K562 (cell line): ENCODE results near the gene GOLGA2. TPM values are rescaled to one million over a fixed set of nuclear protein-coding genes. Genes with fewer than 3 reads are reported as not detected.
A peak's percentile ranks its signal among the peaks of the same experiment; 100 is the strongest.

Experiments
- ATAC-seq: fragments of 200-7000 bp; cut with Tn5 transposase; 3 replicates; pipeline ENCODE4 v1.9.1; 2020; ENCODE audit warnings: moderate library complexity
- BruUV-seq: library from RNA; stranded (reverse); fragments of 400-500 nt; replicated peaks from 2 replicates; lab custom pipeline; 2021; lab: Mats Ljungman, UMichigan
- CTCF ChIA-PET: fragments of 300-600 bp; formaldehyde crosslinking; extraction: SDS; loops from one replicate; lab custom pipeline; 2021; ENCODE audit warnings: low intra/inter-chr PET ratio; lab: Yijun Ruan, JAX
- POLR2A ChIA-PET: fragments of 300-600, 350-650 bp; sonication (Branson Sonifier 250); formaldehyde crosslinking; extraction: SDS; loops from one replicate; lab custom pipeline; 2021; ENCODE audit warnings: antibody characterized with exemption, inconsistent platforms; lab: Yijun Ruan, JAX
- DNase-seq, 4 experiments: peaks; one replicate each; pipeline versions ENCODE4 v3.0.0 to v3.0.0-alpha.2; 2011 to 2018; ENCODE audit warnings: low spot score in 3 of 4, mixed read lengths in 3 of 4; ENCODE audit errors: extremely low read depth in 1 of 4
- FAIRE-seq: peaks from 2 replicates; lab custom pipeline; 2011; peaks lifted over from hg19 to GRCh38; lab: Jason Lieb, UNC
- H2AFZ ChIP-seq: 2 replicates; pipeline ENCODE4 v1.6.0; 2011; ENCODE audit warnings: low read depth, low read length, control low read depth, inconsistent platforms
- H3K27ac ChIP-seq: fragments of 200-600 bp; 3 replicates; pipeline ENCODE4 v1.8.0; 2011; ENCODE audit warnings: low read depth, mild to moderate bottlenecking, control low read depth, inconsistent platforms, low read length, moderate library complexity, mixed read lengths; ENCODE audit errors: extremely low read depth
- H3K27me3 ChIP-seq, 2 experiments: fragments of 300-600 bp in 1 of 2; 2 replicates in 1 of 2; 3 replicates in 1 of 2; pipeline versions ENCODE4 v1.6.0 to v1.8.0; 2011; ENCODE audit warnings: inconsistent platforms in 2 of 2, low read length in 2 of 2, mild to moderate bottlenecking in 1 of 2, mixed read lengths in 1 of 2, moderate library complexity in 1 of 2; ENCODE audit not compliant: control insufficient read depth in 2 of 2, insufficient read depth in 2 of 2
- H3K36me3 ChIP-seq: fragments of 300-600 bp; 3 replicates; pipeline ENCODE4 v1.8.0; 2011; ENCODE audit warnings: mild to moderate bottlenecking, low read length, inconsistent platforms; ENCODE audit not compliant: control insufficient read depth, insufficient read depth
- H3K4me1 ChIP-seq, 2 experiments: fragments of 200-600 bp in 1 of 2; replicated peaks in 1 of 2; 2 replicates in 1 of 2; 3 replicates in 1 of 2; pipeline versions ENCODE4 v1.5.1 to v1.8.0; 2011; ENCODE audit warnings: inconsistent platforms in 2 of 2, low read length in 2 of 2, mild to moderate bottlenecking in 1 of 2, mixed read lengths in 1 of 2, moderate library complexity in 1 of 2; ENCODE audit not compliant: control insufficient read depth in 2 of 2, insufficient read depth in 2 of 2
- H3K4me2 ChIP-seq: 2 replicates; pipeline ENCODE4 v1.6.1; 2011; ENCODE audit warnings: low read length, control low read depth, inconsistent platforms, mixed read lengths; ENCODE audit not compliant: insufficient read depth
- H3K4me3 ChIP-seq: fragments of 200-600 bp; sonication (generic), shearing (Covaris generic); 2 replicates; pipeline ENCODE4 v1.5.1; 2016; ENCODE audit warnings: control low read depth, inconsistent platforms
- H3K79me2 ChIP-seq: fragments of 200-600 bp; 3 replicates; pipeline ENCODE4 v1.8.0; 2011; ENCODE audit warnings: low read length, inconsistent platforms; ENCODE audit not compliant: control insufficient read depth, insufficient read depth
- H3K9ac ChIP-seq, 2 experiments: 2 replicates each; pipeline versions ENCODE4 v1.6.0 to v1.6.1; 2011; ENCODE audit warnings: low read depth in 2 of 2, low read length in 2 of 2, control low read depth in 1 of 2, inconsistent platforms in 1 of 2, mild to moderate bottlenecking in 1 of 2, mixed read lengths in 1 of 2; ENCODE audit not compliant: insufficient read depth in 1 of 2
- H3K9me1 ChIP-seq: one replicate; pipeline ENCODE4 v1.6.0; 2011; ENCODE audit warnings: inconsistent platforms, mild to moderate bottlenecking, low read length, moderate library complexity; ENCODE audit not compliant: control insufficient read depth, insufficient read depth
- H3K9me3 ChIP-seq: replicated peaks from 2 replicates; pipeline ENCODE4 v1.5.1; 2011; ENCODE audit warnings: low read depth, low read length, inconsistent platforms; ENCODE audit not compliant: control insufficient read depth, insufficient read depth
- H4K20me1 ChIP-seq: replicated peaks from 2 replicates; pipeline ENCODE4 v1.6.1; 2011; ENCODE audit warnings: low read length, inconsistent platforms, mixed read lengths; ENCODE audit not compliant: control insufficient read depth, insufficient read depth
- ATF7 ChIP-seq: fragments of 450-650 bp; IDR thresholded peaks from 2 replicates; pipeline ENCODE4 v1.7.1; 2014; ENCODE audit warnings: mild to moderate bottlenecking, moderate library complexity
- BHLHE40 ChIP-seq: IDR thresholded peaks from 2 replicates; pipeline ENCODE4 v1.6.1; 2011; ENCODE audit warnings: low read length, improper control_type of control experiment
- EWSR1 ChIP-seq: fragments of 450-650 bp; IDR thresholded peaks from 2 replicates; pipeline ENCODE4 v1.6.1; 2018; ENCODE audit warnings: borderline replicate concordance, mild to moderate bottlenecking, low read depth, moderate library complexity; ENCODE audit not compliant: partially characterized antibody
- FOXJ3 ChIP-seq: sonication (generic); formaldehyde crosslinking; IDR thresholded peaks from 2 replicates; pipeline ENCODE4 v1.4.0; 2020; ENCODE audit warnings: mild to moderate bottlenecking, missing genetic modification reagents
- HMG20B ChIP-seq: fragments of 250-450 bp; sonication (Bioruptor Pico); IDR thresholded peaks from 2 replicates; pipeline ENCODE4 v1.5.0; 2021; ENCODE audit warnings: mild to moderate bottlenecking
- RBM15 ChIP-seq: fragments of 200-400 bp; formaldehyde crosslinking; IDR thresholded peaks from 2 replicates; pipeline ENCODE4 v1.6.1; 2018; ENCODE audit warnings: mild to moderate bottlenecking, low read length, moderate library complexity; ENCODE audit not compliant: insufficient read depth
- SAP30 ChIP-seq: fragments of 200-600 bp; sonication (generic); IDR thresholded peaks from 2 replicates; pipeline ENCODE4 v1.6.1; 2012; ENCODE audit warnings: borderline replicate concordance, low read depth, mild to moderate bottlenecking, moderate library complexity, low read length, control low read depth, inconsistent platforms; ENCODE audit not compliant: insufficient read depth, poor library complexity, severe bottlenecking
- SP1 ChIP-seq: sonication (generic); formaldehyde crosslinking; IDR thresholded peaks from 2 replicates; pipeline ENCODE4 v1.8.1; 2022; ENCODE audit warnings: mild to moderate bottlenecking, missing genetic modification reagents
- SRSF3 ChIP-seq: fragments of 200-400 bp; formaldehyde crosslinking; IDR thresholded peaks from 2 replicates; pipeline ENCODE4 v1.6.1; 2016; ENCODE audit warnings: mild to moderate bottlenecking, low read length, moderate library complexity; ENCODE audit not compliant: insufficient read depth
- SRSF7 ChIP-seq: fragments of 200-400 bp; formaldehyde crosslinking; optimal IDR thresholded peaks from 2 replicates; pipeline ENCODE3; 2017; ENCODE audit warnings: mild to moderate bottlenecking, low read depth, low read length
- ZNF780A ChIP-seq: fragments of 250-450 bp; sonication (Bioruptor Pico); IDR thresholded peaks from 2 replicates; pipeline ENCODE4 v1.5.0; 2021; ENCODE audit warnings: mild to moderate bottlenecking
- WGBS: fragments of 100-300 bp; shearing (Covaris generic); methylation state at CpG from one replicate; pipeline ENCODE4 v1.1.6; 2016; ENCODE audit warnings: low coverage, mixed read lengths; ENCODE audit not compliant: insufficient coverage; ENCODE audit errors: missing lambda C conversion rate; 5-methylcytosine and 5-hydroxymethylcytosine counted together
- in situ Hi-C: fragments of 300-500 bp; cut with MboI; formaldehyde crosslinking; loops from 4 replicates; pipeline ENCODE4 v1.15.0; 2018; ENCODE audit warnings: inconsistent platforms, mixed read lengths
- intact Hi-C: fragments of 100-400 bp; cut with micrococcal nuclease; formaldehyde crosslinking; loops from 2 replicates; pipeline ENCODE4 v1.14.2; 2022
- polyA plus RNA-seq, 8 experiments: library from polyadenylated mRNA; depleted of rRNA in 4 of 8; stranded (reverse) in 5 of 8; unstranded in 3 of 8; fragments of >200 nt; fragmentation: Nextera tagmentation in 2 of 8; fragmentation: Illumina TruSeq in 1 of 8; extraction: Ambion mirVana in 2 of 8; extraction: Trizol in 1 of 8; gene quantifications; 2 replicates each; pipeline versions ENCODE4 v1.2.1 to v1.2.3, GENCODE V29; 2011 to 2014; ENCODE audit warnings: inconsistent platforms in 1 of 8, missing spikeins in 1 of 8
- total RNA-seq, 7 experiments: library from RNA; depleted of rRNA in 6 of 7; stranded (reverse); fragments of >200 nt in 6 of 7; fragmentation: Illumina TruSeq in 2 of 7; extraction: Trizol in 2 of 7; gene quantifications; 2 replicates each; pipeline versions ENCODE4 v1.2.1 to v1.2.3, GENCODE V29; 2011 to 2021; ENCODE audit warnings: low replicate concordance in 1 of 7
- TF ChIP-seq, protein P1 (sequence below): sonication (generic); formaldehyde crosslinking; IDR thresholded peaks from 2 replicates; pipeline ENCODE4 v1.8.1; 2023; ENCODE audit warnings: mild to moderate bottlenecking, missing genetic modification reagents
- TF ChIP-seq, protein P2 (sequence below): fragments of 450-650 bp; formaldehyde crosslinking; IDR thresholded peaks from 2 replicates; pipeline ENCODE4 v1.4.0; 2020; ENCODE audit warnings: mild to moderate bottlenecking, moderate library complexity
- TF ChIP-seq, protein P3 (sequence below): fragments of 450-650 bp; IDR thresholded peaks from 2 replicates; pipeline ENCODE4 v1.6.1; 2017; ENCODE audit warnings: antibody characterized with exemption

The GOLGA2 gene
- total and polyA plus RNA-seq, 9 of the 15 experiments (the other 6 are each of a cell fraction or from before 2014, with no cell fraction given) = 15.7 to 138 (median 76.0) TPM

DNA sequence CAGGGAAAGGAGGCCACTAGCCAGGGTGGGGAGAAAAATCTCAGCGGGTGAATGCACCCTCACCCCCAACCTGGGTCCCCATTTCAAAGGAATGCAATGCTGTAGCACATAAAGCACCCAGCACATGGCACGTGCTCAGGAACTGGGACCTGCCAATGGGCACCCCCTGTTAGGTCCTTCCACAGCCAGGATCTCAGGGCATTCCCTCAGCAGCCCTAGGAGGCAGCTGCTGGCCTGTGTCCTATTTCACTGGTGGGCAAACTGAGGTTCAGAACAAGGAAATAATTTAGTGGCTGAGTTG is 63.9 kb downstream of the GOLGA2 start:
- Histone ChIP-seq H3K36me3 (0 out of 3 replicates have a peak, but pooled peaks cover 4% of the 10 kb centered on the region), H3K9me3 (no peaks in the 10 kb centered on the region), H3K27me3 (no peaks in the 10 kb centered on the region), H3K9ac (peak overlapping the region in 1 of 2 experiments; percentile 28; a peak in 1 of 4 replicates), H3K4me1 (peaks cover 8 to 38% of the 10 kb centered on the region in 2 experiments; a peak in 4 of 5 replicates), H3K27ac (no peak overlapping the region), H3K4me3 (no peak overlapping the region), H3K9me1 (no peaks in the 10 kb centered on the region), H4K20me1 (peaks cover 3% of the 10 kb centered on the region; the same call in 1 of the 2 replicates), H3K4me2 (no peak overlapping the region), H3K79me2 (no peaks in the 10 kb centered on the region), H2AFZ (no peak overlapping the region)
- 19% methylated on average over 2 of the region's 2 CpGs for WGBS
- DNase-seq (no peak), FAIRE-seq (no peak), ATAC-seq (no peak)
- no peak for TF ChIP-seq HMG20B (CRISPR knock-in tag)
- TF ChIP-seq, protein P1, sequence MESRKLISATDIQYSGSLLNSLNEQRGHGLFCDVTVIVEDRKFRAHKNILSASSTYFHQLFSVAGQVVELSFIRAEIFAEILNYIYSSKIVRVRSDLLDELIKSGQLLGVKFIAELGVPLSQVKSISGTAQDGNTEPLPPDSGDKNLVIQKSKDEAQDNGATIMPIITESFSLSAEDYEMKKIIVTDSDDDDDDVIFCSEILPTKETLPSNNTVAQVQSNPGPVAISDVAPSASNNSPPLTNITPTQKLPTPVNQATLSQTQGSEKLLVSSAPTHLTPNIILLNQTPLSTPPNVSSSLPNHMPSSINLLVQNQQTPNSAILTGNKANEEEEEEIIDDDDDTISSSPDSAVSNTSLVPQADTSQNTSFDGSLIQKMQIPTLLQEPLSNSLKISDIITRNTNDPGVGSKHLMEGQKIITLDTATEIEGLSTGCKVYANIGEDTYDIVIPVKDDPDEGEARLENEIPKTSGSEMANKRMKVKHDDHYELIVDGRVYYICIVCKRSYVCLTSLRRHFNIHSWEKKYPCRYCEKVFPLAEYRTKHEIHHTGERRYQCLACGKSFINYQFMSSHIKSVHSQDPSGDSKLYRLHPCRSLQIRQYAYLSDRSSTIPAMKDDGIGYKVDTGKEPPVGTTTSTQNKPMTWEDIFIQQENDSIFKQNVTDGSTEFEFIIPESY = no peak
- TF ChIP-seq EWSR1 = no peak
- no peak for TF ChIP-seq ATF7
- TF ChIP-seq, protein P2, sequence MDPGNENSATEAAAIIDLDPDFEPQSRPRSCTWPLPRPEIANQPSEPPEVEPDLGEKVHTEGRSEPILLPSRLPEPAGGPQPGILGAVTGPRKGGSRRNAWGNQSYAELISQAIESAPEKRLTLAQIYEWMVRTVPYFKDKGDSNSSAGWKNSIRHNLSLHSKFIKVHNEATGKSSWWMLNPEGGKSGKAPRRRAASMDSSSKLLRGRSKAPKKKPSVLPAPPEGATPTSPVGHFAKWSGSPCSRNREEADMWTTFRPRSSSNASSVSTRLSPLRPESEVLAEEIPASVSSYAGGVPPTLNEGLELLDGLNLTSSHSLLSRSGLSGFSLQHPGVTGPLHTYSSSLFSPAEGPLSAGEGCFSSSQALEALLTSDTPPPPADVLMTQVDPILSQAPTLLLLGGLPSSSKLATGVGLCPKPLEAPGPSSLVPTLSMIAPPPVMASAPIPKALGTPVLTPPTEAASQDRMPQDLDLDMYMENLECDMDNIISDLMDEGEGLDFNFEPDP (CRISPR knock-in tag) = no peak
- no peak for TF ChIP-seq FOXJ3 (CRISPR knock-in tag)
- TF ChIP-seq SRSF3 = no peak
- TF ChIP-seq SAP30 = peak; percentile 19
- TF ChIP-seq, protein P3, sequence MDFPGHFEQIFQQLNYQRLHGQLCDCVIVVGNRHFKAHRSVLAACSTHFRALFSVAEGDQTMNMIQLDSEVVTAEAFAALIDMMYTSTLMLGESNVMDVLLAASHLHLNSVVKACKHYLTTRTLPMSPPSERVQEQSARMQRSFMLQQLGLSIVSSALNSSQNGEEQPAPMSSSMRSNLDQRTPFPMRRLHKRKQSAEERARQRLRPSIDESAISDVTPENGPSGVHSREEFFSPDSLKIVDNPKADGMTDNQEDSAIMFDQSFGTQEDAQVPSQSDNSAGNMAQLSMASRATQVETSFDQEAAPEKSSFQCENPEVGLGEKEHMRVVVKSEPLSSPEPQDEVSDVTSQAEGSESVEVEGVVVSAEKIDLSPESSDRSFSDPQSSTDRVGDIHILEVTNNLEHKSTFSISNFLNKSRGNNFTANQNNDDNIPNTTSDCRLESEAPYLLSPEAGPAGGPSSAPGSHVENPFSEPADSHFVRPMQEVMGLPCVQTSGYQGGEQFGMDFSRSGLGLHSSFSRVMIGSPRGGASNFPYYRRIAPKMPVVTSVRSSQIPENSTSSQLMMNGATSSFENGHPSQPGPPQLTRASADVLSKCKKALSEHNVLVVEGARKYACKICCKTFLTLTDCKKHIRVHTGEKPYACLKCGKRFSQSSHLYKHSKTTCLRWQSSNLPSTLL = no peak
- TF ChIP-seq SRSF7 = no peak
- TF ChIP-seq SP1 (CRISPR knock-in tag) = no peak
- TF ChIP-seq RBM15 = no peak
- no peak for TF ChIP-seq ZNF780A (CRISPR knock-in tag)
- peak; percentile 54 for TF ChIP-seq BHLHE40
- intact Hi-C loops = loop anchor here (10.0 kb wide), 1 partner anchor 133 kb away; the partner anchor contains the start of gene SLC27A4
- in situ Hi-C loops = loop anchor here (10.0 kb wide), 1 partner anchor 1463 kb away; no protein-coding TSS in a partner anchor
- no TSS peak for BruUV-seq
- CTCF ChIA-PET = no interaction called here
- POLR2A ChIA-PET = interaction anchor here (0.6 to 2.0 kb wide), 8 partner anchors 12 to 1506 kb away, joined by 3 to 5 read pairs (median 3); partner anchors contain the start of gene CIZ1
